Kidney (tissue), 14 donors: ENCODE measurements around the gene GRB10. TPM values are rescaled to one million over a fixed set of nuclear protein-coding genes. Genes with fewer than 3 reads are reported as not detected.

Experiments
- DNase-seq, 5 donors: peaks; one replicate each; pipeline ENCODE4 v3.0.0-alpha.2; 2013 to 2020
- FAIRE-seq: peaks from 2 replicates; lab custom pipeline; 2012; peaks lifted over from hg19 to GRCh38; lab: Jason Lieb, UNC
- H3K27ac ChIP-seq, 2 donors: one replicate each; pipeline ENCODE4 v1.7.0; 2013; ENCODE audit warnings: low read depth in 2 of 2, low read length in 2 of 2, inconsistent platforms in 1 of 2
- H3K27me3 ChIP-seq: one replicate; pipeline ENCODE4 v1.7.1; 2013; ENCODE audit warnings: low read length, inconsistent platforms; ENCODE audit not compliant: control insufficient read depth, insufficient read depth
- H3K36me3 ChIP-seq, 3 donors: one replicate each; pipeline versions ENCODE4 v1.7.0 to v1.7.1; 2013; ENCODE audit warnings: low read length in 3 of 3, control low read depth in 1 of 3, inconsistent platforms in 1 of 3; ENCODE audit not compliant: insufficient read depth in 3 of 3, control insufficient read depth in 2 of 3
- H3K4me1 ChIP-seq, 3 donors: one replicate each; pipeline versions ENCODE4 v1.7.0 to v1.7.1; 2013; ENCODE audit warnings: low read length in 3 of 3, inconsistent platforms in 1 of 3, low read depth in 1 of 3; ENCODE audit not compliant: control insufficient read depth in 2 of 3, insufficient read depth in 2 of 3
- H3K4me3 ChIP-seq, 3 donors: one replicate each; pipeline versions ENCODE4 v1.7.0 to v1.8.1; 2013; ENCODE audit warnings: low read length in 3 of 3, control low read depth in 1 of 3, inconsistent platforms in 1 of 3
- H3K9ac ChIP-seq, 3 donors: one replicate each; pipeline versions ENCODE4 v1.7.0 to v1.7.1; 2013; ENCODE audit warnings: low read length in 3 of 3, control low read depth in 1 of 3, inconsistent platforms in 1 of 3
- H3K9me3 ChIP-seq, 3 donors: one replicate each; pipeline versions ENCODE4 v1.7.0 to v1.7.1; 2013; ENCODE audit warnings: low read length in 3 of 3, control low read depth in 1 of 3, inconsistent platforms in 1 of 3; ENCODE audit not compliant: control insufficient read depth in 2 of 3, insufficient read depth in 1 of 3
- intact Hi-C: fragments of 100-400 bp; cut with DNase I; formaldehyde crosslinking; loops from one replicate; pipeline ENCODE4 v1.11.1; 2022
- polyA plus RNA-seq: library from polyadenylated mRNA; stranded (reverse); fragments of 350-450 nt; fragmentation: Illumina TruSeq; extraction: RNeasy Lipid Tissue Mini Kit (QIAGEN cat#74804); gene quantifications from one replicate; pipeline ENCODE4 v1.2.3, GENCODE V29; 2014; ENCODE audit warnings: low read depth, low replicate concordance; ENCODE audit not compliant: insufficient read depth
- total RNA-seq: library from RNA; stranded (reverse); fragmentation: NEBNext Ultra II Directional; extraction: Animal tissue kit (Norgen Biotek cat#: 25700); gene quantifications from one replicate; pipeline ENCODE4 v1.2.1, GENCODE V29; 2021
- TF ChIP-seq, protein P1 (sequence below): IDR thresholded peaks from 3 replicates; pipeline ENCODE4 v1.5.1; 2012; ENCODE audit warnings: mild to moderate bottlenecking, moderate library complexity, borderline replicate concordance; ENCODE audit not compliant: insufficient read depth; ENCODE audit errors: extremely low read depth
- donor health status: control.
- donor health status: control.
- donor health status: control.
- donor health status: control.
- donor health status: control.
- donor health status: DM: yes; HTN: yes; CAD: no.
- donor health status: Normal renal cell carcinoma (clear cell type).

The GRB10 gene
- total and polyA plus RNA-seq, 2 donors from 2014 or later = 32.3 to 57.8 TPM

GRCh38 chr7:50594734-50595485 is 187.8 kb downstream of the GRB10 start:
- Histone ChIP-seq H3K36me3 (peaks cover 0 to 14% (median 8%) of the 10 kb centered on the region in 3 donors), H3K9ac (no peak overlapping the region), H3K27me3 (no peaks in the 10 kb centered on the region), H3K4me1 (no peaks in the 10 kb centered on the region), H3K9me3 (no peaks in the 10 kb centered on the region), H3K27ac (no peak overlapping the region), H3K4me3 (no peak overlapping the region)
- DNase-seq = no peak
- TF ChIP-seq, protein P1, sequence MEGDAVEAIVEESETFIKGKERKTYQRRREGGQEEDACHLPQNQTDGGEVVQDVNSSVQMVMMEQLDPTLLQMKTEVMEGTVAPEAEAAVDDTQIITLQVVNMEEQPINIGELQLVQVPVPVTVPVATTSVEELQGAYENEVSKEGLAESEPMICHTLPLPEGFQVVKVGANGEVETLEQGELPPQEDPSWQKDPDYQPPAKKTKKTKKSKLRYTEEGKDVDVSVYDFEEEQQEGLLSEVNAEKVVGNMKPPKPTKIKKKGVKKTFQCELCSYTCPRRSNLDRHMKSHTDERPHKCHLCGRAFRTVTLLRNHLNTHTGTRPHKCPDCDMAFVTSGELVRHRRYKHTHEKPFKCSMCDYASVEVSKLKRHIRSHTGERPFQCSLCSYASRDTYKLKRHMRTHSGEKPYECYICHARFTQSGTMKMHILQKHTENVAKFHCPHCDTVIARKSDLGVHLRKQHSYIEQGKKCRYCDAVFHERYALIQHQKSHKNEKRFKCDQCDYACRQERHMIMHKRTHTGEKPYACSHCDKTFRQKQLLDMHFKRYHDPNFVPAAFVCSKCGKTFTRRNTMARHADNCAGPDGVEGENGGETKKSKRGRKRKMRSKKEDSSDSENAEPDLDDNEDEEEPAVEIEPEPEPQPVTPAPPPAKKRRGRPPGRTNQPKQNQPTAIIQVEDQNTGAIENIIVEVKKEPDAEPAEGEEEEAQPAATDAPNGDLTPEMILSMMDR = no peak
- no peak for FAIRE-seq
- intact Hi-C loops = no loop called here

DNA sequence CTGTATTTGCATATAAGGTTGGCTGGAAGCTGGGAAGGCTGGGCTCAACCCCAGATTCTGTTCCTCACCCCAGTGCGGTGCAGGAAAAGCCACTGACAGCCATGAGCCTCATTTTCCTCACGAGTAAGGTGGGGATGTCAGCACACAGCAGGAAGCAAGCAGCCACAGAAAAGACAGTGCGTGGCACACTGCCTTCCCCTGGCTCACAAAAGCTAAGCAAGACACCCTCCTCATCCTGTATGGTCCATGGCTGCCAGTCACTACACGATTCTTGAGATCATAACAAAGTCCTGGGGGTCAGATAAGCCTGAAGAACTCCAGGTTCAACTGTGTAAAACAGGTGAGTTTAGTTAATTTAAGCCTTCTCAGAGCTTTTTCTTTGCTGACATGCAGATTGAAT is 188.6 kb downstream of the GRB10 start:
- Histone ChIP-seq H3K9ac (no peak overlapping the region), H3K36me3 (peaks cover 0 to 11% (median 8%) of the 10 kb centered on the region in 3 donors), H3K9me3 (no peaks in the 10 kb centered on the region), H3K4me1 (no peaks in the 10 kb centered on the region), H3K4me3 (no peak overlapping the region), H3K27ac (no peak overlapping the region), H3K27me3 (no peaks in the 10 kb centered on the region)
- TF ChIP-seq, protein P1 = no peak
- no peak for FAIRE-seq
- intact Hi-C loops = no loop called here
- no peak for DNase-seq

DNA sequence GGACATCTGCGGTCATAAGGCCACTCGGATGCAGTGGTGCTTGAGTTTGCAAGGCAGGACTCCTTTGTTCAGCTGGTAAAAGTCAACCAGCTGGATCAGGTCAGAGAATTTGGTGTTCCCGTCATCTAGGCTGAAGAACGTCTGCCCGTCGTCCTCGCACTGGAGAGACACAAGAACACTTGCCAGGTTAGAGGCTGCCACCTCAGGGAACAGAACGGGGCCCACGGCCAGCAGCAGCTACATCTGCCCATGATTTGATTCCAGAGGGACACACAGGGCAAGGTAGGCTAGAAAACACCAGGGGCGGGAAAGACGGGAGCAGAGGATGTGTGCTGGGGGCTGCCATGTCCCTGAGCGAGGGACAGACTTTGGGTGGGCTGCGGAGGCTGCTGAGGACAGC is 189.8 kb downstream of the GRB10 start:
- Histone ChIP-seq H3K36me3 (peaks cover 0 to 5% (median 0%) of the 10 kb centered on the region in 3 donors), H3K9me3 (no peaks in the 10 kb centered on the region), H3K27ac (no peak overlapping the region), H3K4me3 (no peak overlapping the region), H3K9ac (no peak overlapping the region), H3K4me1 (no peaks in the 10 kb centered on the region), H3K27me3 (no peaks in the 10 kb centered on the region)
- TF ChIP-seq, protein P1 = no peak
- no peak for DNase-seq
- intact Hi-C loops = no loop called here
- FAIRE-seq = no peak
